IPS-NIHi7 (cell line): ENCODE measurements around the gene EML6.
A peak's percentile ranks its signal among the peaks of the same experiment; 100 is the strongest.
"Not testable (repeated sequence)": the region's sequence is repeated elsewhere in the genome, so short reads cannot be mapped to it uniquely, and the experiment has no call there.

Experiments
- DNase-seq: peaks from one replicate; pipeline ENCODE4 v3.0.0; 2012; ENCODE audit warnings: mixed read lengths; ENCODE audit errors: extremely low spot score

EML6 gene

DNA sequence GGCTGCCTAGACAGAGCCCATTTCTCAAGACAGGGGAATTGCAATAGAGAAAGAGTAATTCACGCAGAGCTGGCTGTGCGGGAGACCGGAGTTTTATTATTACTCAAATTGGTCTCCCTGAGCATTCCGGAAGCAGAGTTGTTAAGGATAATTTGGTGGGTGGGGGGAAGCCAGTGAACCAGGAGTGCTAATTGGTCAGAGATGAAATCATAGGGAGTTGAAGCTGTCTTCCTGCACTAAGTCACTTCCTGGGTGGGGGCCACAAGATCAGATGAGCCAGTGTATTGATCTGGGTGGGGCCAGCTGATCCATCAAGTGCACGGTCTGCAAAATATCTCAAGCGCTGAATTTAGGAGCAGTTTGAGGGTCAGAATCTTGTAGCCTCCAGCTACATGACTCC, 242.0 kb downstream of the EML6 start:
- DNase-seq, result no peak

DNA sequence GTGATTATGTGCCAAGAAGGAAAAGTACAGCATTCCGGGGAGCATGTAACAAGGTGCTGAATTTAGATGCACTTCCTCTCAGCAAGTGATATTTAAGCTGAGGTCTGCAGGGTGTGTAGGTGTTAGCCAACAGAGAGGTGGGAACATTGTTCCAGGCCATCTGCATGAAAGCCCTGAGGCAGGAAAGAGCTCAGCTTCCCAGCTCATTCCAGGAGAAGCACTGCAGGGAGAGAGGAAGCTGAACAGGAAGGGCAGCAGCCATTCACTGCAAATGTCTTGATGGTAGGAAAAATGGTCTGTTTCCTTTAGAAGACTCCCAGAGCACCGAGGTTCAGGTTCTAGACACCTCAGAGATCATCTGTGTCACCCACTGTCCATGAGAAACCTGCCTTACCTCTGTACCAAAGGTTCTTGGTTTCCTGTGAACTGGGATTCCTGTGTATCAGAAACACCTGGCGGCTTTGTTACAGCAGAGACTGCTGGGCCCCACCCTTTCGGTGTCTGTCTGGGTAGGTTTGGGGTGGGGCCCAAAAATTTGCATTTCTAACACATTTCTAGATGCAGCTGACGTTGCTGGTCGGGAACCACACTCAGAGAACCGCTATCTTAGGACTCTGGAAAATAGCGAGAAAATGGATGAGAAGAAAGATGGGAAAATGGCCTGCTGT, 242.8 kb downstream of the EML6 start:
- DNase-seq, result no peak

DNA sequence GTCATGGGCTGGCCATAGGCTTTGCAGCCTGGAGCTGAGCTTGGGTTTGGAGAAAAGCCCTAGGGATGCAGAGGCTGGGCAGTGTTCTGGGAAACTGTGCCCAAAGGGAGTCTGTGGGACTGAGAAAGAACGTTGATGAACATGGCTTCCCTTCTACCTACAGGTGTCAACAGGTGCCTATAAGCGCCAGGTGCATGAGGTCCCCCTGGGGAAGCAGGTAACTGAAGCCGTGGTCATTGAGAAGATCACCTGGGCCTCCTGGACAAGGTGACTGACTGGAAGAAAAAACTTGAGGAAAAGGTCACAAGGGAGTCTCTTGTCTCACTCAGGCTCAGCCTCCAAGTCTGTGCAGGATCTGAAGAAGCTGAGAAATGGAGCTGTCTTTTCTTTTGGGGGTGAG, 243.4 kb downstream of the EML6 start:
- no peak for DNase-seq

DNA sequence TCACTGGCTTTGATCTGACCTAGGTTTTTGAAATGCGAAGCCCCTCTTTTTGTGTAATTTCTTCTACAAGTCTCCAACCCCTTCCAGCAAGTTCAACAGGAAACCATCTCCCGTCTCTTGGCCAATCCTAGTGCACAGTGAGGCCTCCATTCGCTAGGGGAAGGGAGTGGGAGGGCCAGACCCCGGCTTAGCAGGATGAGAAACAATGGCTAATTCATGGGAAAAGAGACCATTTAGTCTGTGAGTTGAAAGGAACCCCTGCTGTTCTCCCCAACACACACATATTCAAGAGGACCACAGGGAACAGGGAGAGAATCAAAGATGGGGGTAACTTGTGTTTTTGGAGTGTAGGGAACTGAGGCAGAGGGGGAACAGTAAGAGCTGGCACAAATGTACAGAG, 243.8 kb downstream of the EML6 start:
- peak; percentile 41 for DNase-seq

DNA sequence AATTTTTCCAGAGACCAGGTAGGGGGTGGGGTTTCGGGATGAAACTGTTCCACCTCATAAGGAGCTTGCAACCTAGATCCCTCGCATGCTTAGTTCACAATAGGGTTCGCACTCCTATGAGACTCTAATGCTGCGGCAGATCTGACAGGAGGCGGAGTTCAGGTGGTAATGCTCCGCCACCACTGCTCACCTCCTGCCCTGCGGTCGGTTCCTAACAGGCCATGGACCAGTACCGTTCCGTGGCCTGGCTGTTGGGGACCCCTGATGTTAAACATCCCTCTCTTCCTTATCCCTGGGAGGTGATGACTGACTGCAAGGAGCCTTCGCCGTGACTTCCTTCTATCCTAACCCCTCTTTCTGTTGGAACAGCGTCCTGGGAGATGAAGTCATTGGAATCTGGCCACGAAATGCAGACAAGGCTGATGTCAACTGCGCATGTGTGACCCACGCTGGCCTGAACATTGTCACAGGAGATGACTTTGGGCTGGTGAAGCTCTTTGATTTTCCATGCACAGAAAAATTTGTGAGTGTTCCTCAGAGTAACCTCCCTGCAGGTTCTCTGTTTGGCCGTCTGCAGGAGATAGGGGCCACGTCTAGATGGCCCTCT, 244.4 kb downstream of the EML6 start:
- no peak for DNase-seq

DNA sequence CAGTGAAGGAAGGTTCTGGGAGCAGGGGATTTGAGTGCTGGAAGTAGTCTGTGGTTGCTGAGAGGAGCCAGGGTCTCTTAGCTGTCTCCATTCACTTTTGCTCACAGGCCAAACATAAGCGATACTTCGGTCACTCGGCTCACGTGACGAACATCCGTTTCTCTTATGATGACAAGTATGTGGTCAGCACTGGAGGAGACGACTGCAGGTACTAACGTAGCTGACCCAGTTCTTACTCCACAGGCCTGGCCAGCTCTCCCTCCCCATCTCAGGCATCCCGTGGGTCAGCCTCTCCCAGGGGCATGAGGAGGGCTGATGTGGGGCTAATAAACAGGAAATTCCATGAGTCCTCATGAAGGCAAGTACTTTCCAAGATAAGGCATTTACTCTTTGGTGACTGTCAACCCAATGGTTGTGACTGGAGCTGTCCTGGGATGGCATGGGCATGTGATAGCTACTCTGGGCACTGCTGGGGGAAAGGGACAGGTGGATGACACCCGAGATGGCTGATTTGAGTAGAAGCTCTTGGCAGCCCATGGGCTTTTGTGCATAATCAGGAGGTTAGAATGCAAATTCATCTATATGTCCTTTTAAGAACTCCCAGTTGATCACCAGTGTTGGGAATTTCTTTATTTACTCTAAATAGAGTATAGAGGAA, 245.2 kb downstream of the EML6 start:
- DNase-seq, result no peak

DNA sequence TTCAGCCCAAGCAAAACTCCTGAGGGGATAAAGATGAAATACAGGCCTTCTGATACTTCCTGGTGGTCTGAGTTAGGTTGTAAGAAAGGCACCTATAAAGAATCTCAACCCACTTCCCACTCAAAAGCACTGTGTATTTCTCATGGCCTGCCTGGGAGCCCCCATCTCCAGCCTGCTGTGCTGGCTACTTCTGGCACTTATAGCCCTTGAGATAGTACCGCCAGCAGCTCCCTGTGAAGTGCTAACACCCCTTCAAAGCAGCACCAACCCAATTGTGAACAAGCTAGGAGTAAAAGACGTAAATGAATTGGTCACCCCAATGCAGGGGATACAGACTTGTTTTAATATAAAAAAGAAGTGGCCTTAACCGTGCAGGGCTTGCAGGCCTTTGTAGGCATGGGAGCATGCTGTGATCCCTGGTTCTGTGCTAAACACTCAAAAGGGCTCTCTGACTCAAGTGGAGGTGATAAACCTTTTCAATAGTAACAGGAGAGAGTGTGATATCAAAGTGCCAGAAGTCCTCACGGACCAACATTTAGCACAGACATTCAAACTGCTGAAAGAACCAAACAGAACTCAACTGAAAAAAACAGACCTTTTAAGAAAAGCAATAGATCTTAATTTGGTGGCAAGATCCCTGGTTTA, 246.0 kb downstream of the EML6 start:
- no peak for DNase-seq

DNA sequence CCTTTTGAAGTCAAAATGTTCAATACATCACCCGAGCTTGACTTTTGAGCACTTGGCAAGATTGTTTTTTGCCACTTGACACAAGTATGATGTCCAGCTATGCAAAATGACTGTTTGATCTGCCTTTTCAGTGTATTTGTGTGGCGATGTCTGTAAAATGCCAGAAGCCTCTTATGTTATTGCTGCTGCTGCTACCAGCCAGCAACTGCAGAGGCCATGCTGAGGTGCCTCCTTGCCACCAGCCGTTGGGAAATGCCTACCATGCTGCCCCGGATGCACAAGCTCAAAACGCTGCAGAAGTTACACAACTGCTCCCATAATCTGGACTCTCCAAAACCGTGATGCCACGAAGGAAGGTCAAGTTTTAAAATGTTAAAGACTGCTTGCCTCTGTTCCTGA, 246.5 kb downstream of the EML6 start:
- DNase-seq, result no peak

DNA sequence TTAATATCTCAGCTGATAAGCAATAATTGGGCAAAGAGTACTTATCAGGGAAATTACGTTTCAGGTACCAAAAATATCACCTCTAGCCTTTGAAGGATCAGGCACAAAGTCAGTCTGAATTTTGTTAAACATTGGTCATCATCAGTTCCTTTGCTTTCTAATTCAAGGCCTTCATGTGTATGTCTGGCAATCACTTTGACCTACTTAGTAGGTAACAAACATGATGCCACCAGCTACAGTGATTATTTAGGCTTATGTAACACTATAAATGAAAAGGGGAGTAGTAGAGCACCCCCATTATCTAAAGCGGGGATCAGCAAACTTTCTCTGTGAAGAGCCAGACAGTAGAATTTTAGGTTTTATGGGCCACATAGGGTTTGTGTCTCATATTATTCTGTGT, 251.7 kb downstream of the EML6 start:
- no peak for DNase-seq

DNA sequence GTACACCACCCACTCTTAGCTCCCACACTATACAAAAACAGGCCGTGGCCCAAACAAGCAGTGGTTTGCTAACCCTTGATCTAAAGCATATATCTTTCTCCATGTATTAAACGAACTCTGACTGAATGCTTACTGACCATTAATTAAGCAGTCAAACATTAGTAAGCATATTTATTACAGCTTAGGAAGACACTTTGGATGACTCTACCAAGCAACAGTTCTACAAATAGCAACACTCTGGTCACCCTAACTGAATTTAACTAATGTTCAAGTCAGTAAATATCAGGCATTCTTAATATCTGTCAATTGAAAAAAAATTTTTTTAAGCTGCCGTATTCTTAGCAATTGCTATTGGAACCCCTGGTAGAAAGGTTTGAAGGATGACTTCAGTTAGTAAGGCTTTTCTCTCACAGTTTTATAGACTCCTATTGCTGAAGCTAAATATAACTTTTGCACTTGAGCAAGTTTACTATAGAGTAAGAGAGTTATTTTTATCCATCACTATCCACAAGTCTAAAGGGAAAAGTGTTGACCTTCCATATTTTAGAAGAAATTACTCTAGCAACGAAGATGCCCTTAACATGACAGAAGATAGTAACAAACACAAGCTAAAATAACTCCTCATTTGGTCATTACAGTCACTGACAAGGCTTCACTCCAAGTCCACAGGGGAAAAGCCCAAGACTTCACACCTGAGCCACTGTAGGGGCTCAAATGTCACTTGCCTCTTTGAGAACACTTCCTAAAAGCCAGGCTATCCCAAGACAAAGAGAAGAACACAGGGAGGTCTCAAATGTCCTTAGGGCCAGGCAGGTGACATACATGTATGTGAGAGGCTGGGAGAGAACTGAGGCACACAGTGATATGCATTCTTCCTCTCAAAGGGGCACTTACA, 252.4 kb downstream of the EML6 start:
- no peak for DNase-seq

DNA sequence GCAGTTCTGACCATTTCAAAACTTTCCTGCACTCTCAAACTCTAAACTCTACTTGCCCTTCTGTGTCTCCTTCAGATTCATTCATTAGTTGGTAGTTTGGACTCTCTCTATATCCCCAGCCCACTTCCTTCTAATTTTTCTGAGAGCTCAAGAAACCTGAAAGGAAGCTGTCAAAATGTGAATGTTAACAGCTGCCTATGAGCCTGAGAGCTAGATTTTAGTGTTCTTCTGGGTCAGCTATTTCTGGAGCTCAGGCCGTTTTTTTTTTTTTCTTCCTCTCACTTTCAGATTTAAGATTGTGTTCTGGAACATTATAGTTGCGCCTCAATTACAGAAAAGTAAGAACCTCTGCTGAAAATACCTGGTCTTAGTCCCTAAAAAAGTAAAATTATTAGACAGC, 253.7 kb downstream of the EML6 start:
- DNase-seq, result no peak

DNA sequence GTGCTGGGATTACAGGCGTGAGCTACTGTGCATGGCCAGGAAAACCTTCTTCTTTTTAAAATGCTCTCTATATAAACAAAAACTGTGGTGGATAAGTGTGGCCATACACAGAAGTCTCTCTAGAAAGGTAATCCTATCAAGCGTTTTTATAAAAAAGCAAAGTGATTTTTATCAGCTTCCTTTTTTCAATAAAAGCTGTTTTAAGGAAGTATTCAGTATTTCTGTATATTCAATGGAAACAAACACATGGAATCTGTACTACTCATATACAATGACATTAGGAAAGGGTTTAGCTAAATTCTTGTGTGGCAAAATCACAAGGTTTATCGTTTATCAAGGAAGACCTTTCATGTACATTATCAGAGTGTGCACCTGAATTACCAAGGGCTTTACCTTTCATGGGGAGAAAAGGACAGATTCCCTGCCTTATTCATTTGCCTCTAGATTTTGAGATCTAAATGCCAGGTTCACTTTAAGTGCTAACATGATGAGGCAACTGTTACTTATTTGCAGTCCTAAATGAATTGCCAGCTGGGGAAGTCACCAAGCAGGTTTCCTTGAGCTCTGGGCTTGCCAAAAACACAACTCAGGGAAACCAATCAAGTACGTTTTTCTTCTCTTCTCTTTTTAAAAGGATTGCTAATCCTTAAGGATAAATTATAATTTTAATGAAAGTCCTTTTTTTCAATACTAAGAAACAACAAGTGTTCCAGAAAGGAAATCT, 256.0 kb downstream of the EML6 start:
- no peak for DNase-seq

DNA sequence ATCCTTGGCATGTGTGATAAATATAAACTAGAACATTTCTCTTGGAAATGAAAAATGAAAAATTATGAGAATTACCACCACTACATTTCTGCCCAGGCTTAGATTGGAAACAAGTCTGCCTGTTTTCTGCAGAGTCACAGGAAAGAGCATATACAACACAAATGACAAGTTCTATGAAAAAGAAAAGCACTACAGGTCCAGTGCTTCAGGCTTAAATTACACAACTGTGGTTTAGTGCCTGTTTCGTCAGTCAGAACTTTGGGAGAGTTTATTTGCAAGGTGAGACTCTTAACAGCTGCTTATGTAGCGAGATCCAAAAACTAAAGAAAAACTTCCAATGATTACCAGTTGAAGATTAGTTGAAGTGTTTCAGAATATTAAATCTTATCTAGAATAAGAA, 257.9 kb downstream of the EML6 start:
- DNase-seq, result no peak

DNA sequence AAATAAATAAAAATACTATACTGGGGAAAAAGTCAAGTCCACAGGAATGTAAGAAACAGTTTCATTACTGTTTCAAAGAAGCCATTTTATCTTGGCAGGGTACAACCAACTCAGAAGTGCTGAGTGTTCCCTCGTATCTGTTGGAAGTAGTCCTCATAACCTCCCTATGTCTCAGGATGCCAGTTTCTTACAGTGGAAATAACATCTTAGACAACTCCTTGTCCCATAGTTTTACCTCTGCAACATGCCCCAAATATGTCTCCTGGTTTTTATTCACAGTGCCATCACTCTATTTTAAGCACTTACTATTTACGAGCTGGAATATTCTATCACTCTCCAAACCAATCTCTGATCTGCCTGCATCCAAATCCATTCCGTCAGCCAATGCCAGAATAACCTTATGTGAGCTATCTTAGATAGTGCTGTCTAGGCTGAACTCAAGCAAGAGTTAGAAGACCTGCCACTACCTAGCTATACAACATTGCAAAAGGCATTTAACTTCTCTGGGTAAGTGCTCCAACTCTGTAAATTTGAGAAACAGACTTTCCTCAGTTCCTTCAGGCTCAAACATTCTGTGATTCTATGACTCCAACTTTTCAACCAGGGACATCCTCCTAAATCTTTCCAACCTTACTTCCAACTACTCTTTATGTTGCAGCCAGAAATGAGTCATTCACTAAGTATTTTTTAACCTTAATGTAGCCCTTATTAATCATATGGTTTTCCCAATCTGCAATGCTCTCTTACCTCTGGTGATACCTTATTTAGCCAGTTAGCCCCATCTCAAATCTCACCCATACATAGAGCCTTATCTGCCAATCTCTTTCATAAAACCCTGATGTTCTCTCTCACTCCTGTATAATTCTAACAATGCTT, 260.1 kb downstream of the EML6 start:
- no peak for DNase-seq

DNA sequence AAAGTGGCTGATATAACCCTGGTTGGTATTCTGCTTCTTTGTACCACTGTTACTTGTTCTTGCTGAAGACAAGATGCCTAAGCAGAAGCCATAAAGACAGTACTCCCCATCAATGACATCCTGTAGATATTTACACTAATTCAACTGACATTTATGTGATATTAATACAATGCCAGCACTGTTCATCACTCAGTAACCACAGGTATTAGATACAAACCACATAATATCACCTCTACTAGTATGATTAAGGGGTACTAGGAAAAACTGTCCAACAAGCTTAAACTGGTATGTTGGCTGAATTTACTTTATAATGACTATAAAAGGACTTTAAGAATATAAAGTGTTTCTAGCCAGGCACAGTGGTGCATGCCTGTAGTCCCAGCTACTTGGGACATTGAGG, 261.0 kb downstream of the EML6 start:
- DNase-seq, result no peak

DNA sequence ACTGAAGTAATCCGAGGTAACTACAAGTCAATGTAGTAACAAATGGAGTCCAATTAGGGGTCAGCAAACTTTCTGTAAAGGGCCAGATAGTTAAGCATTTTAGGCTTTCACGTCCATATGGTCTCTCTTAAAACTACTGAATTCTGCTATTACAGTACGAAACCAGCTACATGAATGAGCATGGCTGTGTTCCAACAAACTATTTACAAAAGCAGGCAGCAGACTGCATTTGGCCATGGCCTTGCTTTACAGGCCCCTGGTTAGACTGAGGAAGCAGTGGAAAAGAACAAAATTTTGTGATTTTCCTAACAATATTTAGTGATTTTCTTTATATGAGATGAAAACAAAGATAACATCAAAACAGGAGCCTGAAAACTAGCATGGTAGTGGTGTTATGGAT, 262.8 kb downstream of the EML6 start:
- DNase-seq, result no peak

DNA sequence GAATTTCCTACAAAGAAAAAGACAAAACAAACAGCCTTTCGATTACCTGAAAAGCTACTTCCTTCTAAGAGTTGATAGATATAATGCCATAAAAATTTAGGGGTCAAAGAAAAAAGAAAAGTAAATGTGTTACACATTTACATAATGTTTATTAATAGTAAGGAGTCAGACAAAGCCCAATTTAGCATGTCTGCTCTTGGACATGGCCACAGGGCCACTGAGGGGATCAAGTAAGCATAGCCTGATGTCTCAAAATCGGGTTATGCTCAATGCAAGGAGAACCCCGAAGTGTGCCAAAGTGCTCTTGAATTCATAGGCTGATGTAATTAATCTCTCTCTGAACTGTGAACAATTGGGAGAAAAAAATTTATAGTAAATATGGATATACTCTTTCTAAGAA, 265.1 kb downstream of the EML6 start:
- no peak for DNase-seq

DNA sequence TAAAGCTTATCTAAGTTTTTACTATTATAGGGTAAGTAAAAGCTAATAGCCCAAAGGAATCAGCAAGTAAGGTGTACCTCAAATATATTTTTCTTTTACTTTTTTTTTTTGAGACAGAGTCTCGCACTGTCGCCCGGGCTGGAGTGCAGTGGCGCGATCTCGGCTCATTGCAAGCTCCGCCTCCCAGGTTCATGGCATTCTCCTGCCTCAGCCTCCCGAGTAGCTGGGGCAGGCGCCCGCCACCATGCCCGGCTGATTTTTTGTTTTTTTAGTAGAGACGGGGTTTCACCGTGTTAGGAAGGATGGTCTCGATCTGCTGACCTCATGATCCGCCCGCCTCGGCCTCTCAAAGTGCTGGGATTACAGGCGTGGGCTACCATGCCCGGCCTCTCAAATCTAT, 267.2 kb downstream of the EML6 start:
- not testable (repeated sequence) for DNase-seq

DNA sequence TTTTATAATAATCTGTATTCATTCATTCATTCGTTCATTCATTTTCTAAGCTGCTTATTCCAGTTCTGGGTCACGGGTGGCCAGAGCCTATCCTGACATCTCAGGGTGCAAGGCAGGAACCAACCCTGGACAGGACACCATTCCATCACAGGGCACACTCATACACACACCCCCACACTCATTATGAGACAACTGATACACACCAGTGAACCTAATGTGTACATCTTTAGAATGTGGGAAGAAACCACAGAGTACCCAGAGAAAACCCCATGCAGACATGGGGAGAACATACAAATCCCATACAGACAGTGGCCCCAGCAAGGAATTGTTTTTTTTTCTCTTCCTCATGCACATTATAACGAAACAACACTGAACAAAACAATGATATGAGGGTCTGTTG, 272.1 kb downstream of the EML6 start:
- no peak for DNase-seq

DNA sequence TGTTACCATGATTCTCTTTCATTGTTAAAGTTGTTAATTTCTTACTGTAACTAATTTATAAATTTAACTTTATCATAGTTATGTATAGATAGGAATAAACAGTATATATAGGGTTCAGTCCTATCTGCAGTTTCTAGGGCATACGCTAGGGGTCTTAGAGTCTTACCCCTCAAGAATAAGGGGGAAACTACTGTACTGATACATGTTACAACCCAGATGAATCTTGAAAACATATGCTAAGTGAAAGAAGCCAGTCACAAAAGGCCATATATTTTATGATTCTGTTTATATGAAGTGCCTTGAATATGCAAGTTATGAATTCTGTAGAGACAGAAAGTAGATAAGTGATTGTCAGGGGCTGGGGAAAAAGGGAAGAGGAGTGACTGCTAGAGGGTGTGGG, 274.4 kb downstream of the EML6 start:
- no peak for DNase-seq
